ENCODE results near the gene ZBTB17.

The ZBTB17 gene

DNA sequence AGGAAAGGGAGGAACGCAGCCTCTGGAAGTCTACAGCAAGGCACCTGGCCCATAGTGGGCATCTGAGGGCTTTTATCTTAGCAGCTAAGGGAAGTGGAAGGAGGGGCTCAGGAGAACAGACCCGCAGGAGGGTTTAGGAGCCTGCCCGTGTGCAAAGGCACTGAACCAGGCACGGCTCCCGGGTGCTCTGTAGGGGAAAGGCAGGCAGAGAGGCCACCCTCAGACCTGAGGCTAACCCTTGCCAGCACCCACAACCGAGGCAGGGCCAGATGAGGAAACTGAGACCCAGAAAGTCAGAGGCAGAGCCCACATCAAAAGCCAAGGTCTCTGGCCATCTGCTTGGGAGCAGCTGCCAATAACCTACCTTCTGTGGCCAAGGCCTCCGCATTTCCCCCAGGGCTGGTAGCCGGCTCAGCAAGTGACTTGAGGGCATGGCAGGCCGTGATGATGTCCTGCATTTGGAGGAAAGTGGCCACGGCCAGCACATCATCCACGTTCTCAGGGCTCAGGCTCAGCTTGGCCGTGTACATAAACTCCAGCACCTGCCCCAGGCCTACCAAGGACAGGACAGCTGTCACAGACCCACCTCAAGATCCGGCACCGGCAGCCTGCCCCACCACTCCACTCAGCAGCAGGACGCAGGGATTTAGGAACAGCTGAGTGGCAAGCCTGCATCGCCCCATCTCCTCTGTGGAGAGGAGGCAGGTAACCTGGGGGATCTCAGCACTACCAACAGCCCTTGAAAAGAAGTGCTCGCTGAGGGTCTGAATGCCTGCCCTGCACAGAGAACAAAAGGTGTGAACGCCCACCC lies 29.1 kb downstream of the ZBTB17 start:
- DNase-seq, result no peak

- DNase-seq, result no peak
Measured at GRCh38 chr1:15945832-15946448, 30.0 kb downstream of the ZBTB17 start.

GRCh38 chr1:15945011-15945831 lies 30.7 kb downstream of the ZBTB17 start:
- no peak for DNase-seq

- DNase-seq, result no peak
Measured at GRCh38 chr1:15944308-15945010, 31.4 kb downstream of the ZBTB17 start.

DNA sequence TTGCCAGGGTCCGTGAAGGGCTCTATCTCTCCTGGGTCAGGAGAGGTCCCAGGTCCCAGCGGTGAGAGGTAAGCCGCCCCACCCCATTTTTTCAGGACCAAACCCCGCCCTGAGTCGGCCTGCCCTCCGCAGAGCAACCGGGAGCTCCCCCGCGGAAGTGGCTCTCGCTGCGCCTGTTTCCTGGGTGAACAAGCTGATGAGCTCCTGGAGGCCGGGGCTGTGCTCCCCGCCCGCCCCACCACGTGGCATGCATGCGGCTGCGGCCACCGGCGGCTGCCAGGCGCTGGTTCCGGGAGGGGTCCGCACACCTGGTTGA lies 32.0 kb downstream of the ZBTB17 start:
- no peak for DNase-seq

DNA sequence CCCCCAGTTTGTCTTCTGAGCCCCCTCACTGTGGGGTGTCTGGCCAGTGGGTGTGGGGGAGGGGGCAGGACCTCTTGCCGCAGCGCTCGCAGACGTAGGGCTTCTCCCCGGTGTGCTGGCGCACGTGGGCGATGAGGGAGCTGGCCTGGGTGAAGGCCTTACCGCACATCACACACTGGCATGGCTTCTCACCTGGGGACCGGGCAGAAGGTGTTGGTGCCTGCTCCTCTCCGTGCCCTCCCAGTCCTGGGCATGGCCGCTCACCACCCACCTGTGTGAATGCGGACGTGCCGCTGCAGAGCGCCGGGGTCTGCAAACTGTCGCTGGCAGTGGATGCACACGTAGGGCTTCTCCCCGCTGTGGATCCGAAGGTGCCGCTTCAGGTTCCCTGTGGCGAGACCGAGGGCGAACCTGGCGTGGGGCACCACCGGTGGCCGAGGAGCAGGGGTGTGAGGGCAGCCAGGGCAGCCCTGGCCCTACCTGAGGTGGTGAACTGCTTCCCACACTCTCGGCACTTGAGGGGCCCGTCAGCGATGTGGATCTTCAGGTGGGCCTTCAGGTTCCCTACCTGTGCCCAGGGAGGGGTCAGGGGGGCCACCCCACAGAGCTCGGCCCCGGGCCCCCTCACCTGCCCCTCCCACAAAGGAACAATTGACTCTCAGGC lies 32.4 kb downstream of the ZBTB17 start:
- DNase-seq, result no peak

DNA sequence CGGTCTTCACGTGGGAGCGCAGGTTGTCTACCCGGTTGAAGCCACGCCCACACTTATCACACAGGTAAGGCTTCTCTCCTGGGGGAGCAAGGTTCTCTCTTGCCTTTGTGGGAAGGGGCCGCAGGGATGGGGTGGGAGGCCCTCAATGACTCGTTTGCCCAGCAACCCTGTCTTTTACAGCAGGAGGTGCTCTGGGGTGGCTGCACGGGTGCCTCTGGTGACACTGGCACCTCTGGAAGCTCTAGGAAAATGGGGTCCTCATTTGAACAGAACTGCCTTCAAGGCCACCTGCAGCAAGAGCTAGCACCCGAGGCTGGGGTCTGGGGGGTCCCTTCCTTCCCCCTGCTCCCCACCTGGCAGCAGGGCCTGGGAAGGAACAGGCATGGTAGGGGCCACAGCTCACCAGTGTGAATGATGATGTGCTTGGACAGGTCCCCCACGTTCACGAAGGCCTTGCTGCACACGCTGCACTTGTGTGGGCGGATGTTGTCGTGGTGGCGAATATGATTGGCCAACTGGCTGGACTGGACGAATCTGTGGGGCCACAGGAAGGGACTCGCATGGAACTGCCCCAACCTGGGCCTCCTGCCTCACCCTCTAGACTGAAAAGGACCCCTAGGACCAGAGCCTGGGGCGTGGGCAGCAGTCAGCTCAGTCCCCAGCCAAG lies 33.1 kb downstream of the ZBTB17 start:
- DNase-seq, result no peak

DNA sequence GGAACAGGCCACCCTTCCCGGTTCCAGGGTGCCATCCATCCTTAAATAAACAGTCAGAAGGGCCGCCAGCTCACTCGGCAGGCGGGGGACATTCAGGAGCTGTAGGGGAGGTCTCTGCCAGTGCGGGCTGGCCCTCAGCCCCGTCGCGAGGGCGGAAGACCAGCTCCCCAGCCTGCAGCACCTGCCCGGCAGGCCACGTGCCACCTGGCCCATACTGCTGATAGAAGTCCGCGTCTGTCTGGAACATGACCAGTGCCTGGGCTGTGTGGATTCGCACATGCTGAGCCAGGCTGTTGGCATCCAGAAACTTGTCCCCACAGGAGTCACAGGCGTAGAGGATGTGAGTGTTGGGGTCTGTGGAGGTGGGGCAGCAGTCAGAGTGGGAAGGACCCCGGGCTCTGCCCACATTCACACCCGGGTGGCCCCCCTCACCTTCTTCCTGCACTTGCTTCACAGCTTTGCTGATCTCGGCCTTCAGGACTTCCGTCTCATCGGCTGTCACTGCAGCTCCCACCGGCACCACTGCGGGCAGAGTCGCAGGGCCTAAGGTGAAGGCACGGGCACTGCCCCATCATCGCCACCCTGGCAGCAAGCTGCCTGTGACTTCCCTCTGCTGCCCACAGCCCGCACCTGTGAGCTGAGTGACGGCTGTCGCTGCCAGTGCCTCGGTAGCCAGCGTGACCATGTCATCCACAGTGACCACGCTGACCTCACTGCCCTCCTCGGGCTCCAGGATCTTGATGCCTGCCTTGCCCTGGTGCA lies 33.8 kb downstream of the ZBTB17 start:
- no peak for DNase-seq

- DNase-seq, result no peak
Measured at GRCh38 chr1:15941044-15941840, 34.7 kb downstream of the ZBTB17 start.

GRCh38 chr1:15940110-15941043 lies 35.5 kb downstream of the ZBTB17 start:
- no peak for DNase-seq

- DNase-seq, result no peak
Measured at GRCh38 chr1:15939181-15940109, 36.5 kb downstream of the ZBTB17 start.

DNA sequence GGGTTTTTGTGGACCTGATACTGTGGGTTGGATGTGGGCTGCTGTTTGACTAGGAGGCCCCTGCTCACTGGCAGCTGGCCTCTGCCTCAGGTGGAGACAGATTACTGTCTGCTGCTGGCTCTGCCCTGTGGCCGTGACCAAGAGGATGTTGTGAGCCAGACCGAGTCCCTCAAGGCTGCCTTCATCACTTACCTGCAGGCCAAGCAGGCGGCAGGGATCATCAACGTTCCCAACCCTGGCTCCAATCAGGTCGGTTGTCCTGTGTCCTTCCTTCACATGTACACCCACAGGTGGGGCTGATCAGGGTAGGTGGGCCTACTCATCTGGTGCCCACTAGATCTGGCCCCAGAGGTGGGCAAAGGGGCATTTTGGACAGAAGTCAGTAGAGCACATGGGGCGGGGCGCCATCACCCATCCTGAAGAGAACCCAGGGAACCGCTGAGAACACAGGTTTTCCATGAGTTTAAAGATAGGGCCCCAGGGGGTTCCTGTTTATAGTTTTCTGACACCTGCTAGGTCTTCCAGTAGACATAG lies 37.2 kb downstream of the ZBTB17 start:
- DNase-seq, result no peak

DNA sequence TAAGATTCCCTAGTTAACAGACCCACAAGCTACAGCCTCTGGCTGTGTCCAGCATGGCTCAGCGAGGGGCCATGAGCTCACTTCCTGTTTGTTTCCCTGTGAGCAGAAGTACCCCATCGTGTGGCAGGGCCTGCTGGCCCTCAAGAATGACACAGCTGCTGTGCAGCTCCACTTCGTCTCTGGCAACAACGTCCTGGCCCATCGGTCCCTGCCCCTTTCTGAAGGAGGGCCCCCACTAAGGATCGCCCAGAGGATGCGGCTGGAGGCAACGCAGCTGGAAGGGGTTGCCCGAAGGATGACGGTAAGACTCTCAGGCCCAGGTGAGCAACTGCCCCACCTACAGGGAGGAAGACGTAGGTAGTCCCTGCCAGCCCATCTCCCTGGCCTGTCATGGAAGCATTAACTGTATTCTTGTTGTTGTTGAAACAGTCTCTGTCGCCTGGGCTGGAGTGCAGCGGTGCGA lies 38.2 kb downstream of the ZBTB17 start:
- DNase-seq, result no peak

GRCh38 chr1:15937146-15937545 lies 38.8 kb downstream of the ZBTB17 start:
- no peak for DNase-seq

- DNase-seq, result no peak
Measured at GRCh38 chr1:15936025-15936424, 39.9 kb downstream of the ZBTB17 start.

DNA sequence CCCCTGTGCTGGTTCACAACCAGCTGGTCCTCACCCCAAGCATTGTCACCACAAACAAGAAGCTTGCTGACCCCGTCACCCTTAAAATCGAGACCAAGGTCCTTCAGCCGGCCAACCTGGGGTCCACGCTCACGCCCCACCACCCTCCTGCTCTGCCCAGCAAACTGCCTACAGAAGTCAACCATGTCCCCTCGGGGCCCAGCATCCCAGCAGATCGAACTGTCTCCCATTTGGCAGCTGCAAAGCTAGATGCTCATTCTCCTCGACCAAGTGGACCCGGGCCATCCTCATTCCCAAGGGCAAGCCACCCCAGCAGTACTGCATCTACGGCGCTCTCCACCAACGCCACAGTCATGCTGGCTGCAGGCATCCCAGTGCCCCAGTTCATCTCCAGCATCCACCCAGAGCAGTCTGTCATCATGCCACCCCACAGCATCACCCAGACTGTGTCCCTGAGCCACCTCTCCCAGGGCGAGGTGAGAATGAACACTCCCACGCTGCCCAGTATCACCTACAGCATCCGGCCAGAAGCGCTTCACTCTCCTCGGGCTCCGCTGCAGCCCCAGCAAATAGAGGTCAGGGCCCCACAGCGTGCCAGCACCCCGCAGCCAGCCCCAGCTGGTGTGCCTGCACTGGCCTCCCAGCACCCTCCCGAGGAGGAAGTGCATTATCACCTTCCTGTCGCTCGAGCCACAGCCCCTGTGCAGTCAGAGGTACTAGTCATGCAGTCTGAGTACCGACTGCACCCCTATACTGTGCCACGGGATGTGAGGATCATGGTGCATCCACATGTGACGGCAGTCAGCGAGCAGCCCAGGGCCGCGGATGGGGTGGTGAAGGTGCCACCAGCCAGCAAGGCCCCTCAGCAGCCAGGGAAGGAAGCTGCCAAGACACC lies 40.6 kb downstream of the ZBTB17 start:
- no peak for DNase-seq

Measured in fibroblast of skin of abdomen (primary cell).